Smooth muscle cell (in vitro differentiated cells): ENCODE measurements around the gene TNPO3. TPM values are rescaled to one million over a fixed set of nuclear protein-coding genes. Genes with fewer than 3 reads are reported as not detected.

ENCODE experiments used
- DNase-seq: peaks from one replicate; lab custom pipeline; 2025; ENCODE audit not compliant: unreplicated experiment; lab: John Stamatoyannopoulos, UW
- H2AFZ ChIP-seq: fragments of 200-600 bp; sonication (generic); 2 replicates; pipeline ENCODE4 v1.6.0; 2016; ENCODE audit warnings: antibody characterized with exemption, low read depth, mild to moderate bottlenecking
- H3F3A ChIP-seq: fragments of 200-600 bp; sonication (generic); 2 replicates; pipeline ENCODE4 v1.6.0; 2017; ENCODE audit warnings: antibody characterized with exemption, low read depth
- H3K27ac ChIP-seq: fragments of 200-600 bp; sonication (generic); 2 replicates; pipeline ENCODE4 v1.5.1; 2016; ENCODE audit warnings: low read depth, mild to moderate bottlenecking
- H3K27me3 ChIP-seq: fragments of 200-600 bp; sonication (generic); 2 replicates; pipeline ENCODE4 v1.6.1; 2016; ENCODE audit warnings: low read depth, mild to moderate bottlenecking
- H3K36me3 ChIP-seq: fragments of 200-600 bp; sonication (generic); 2 replicates; pipeline ENCODE4 v1.5.1; 2016; ENCODE audit warnings: low read depth
- H3K4me1 ChIP-seq: fragments of 200-600 bp; sonication (generic); 2 replicates; pipeline ENCODE4 v1.5.1; 2016; ENCODE audit warnings: low read depth
- H3K4me2 ChIP-seq: fragments of 200-600 bp; sonication (generic); 2 replicates; pipeline ENCODE4 v1.6.0; 2016; ENCODE audit warnings: mild to moderate bottlenecking
- H3K4me3 ChIP-seq: fragments of 200-600 bp; sonication (generic); 2 replicates; pipeline ENCODE4 v1.5.1; 2016; ENCODE audit warnings: mild to moderate bottlenecking
- H3K79me2 ChIP-seq: fragments of 200-600 bp; sonication (generic); 2 replicates; pipeline ENCODE4 v1.6.0; 2016; ENCODE audit warnings: low read depth, mild to moderate bottlenecking
- H3K9ac ChIP-seq: fragments of 200-600 bp; sonication (generic); 2 replicates; pipeline ENCODE4 v1.6.0; 2016; ENCODE audit warnings: low read depth
- H3K9me3 ChIP-seq: fragments of 200-600 bp; sonication (generic); replicated peaks from 2 replicates; pipeline ENCODE4 v1.5.1; 2016; ENCODE audit warnings: low read depth
- H4K20me1 ChIP-seq: fragments of 200-600 bp; sonication (generic); 2 replicates; pipeline ENCODE4 v1.6.0; 2016; ENCODE audit warnings: low read depth
- WGBS: methylation state at CpG from one replicate; pipeline ENCODE4 v1.1.7; 2016; ENCODE audit warnings: low lambda C conversion rate; 5-methylcytosine and 5-hydroxymethylcytosine counted together
- polyA plus RNA-seq: library from polyadenylated mRNA; unstranded; fragments of >200 nt; fragmentation: Nextera tagmentation; extraction: Ambion mirVana; gene quantifications from 2 replicates; pipeline ENCODE4 v1.2.1, GENCODE V29; 2016
- total RNA-seq: library from RNA; depleted of rRNA; stranded (reverse); fragments of >200 nt; gene quantifications from 2 replicates; pipeline ENCODE4 v1.2.3, GENCODE V29; 2014
- TF ChIP-seq, protein P1 (sequence below): fragments of 200-600 bp; sonication (generic); IDR thresholded peaks from 2 replicates; pipeline ENCODE4 v1.5.1; 2017; ENCODE audit warnings: borderline replicate concordance, mild to moderate bottlenecking, antibody characterized with exemption; ENCODE audit not compliant: insufficient read depth, poor library complexity, severe bottlenecking

The TNPO3 gene
- total and polyA plus RNA-seq, 2 experiments from 2014 or later, result 28.4 to 41.3 TPM

DNA sequence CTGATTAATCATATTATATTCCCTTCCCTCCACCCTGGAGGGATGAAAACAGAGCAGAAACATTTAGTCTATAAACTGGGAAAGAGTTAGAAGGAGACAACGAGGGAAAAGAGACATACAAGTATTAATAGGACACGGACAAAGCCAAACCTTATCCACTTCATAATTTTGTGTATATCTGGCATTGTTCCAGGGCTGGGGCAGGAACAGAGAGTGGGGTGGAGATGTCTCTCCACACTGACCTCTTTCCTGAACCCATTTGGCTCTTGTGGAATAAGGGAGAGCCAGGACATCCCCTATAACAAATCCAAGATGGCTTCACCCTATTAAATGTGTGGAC lies 45.9 kb upstream of the TNPO3 start:
- Histone ChIP-seq H3K4me2 (no peak overlapping the region), H2AFZ (no peak overlapping the region), H3F3A (no peaks in the 10 kb centered on the region), H4K20me1 (no peaks in the 10 kb centered on the region), H3K79me2 (no peaks in the 10 kb centered on the region), H3K4me1 (no peaks in the 10 kb centered on the region), H3K9ac (no peak overlapping the region), H3K9me3 (no peaks in the 10 kb centered on the region), H3K4me3 (no peak overlapping the region), H3K27ac (no peak overlapping the region), H3K36me3 (no peaks in the 10 kb centered on the region), H3K27me3 (no peaks in the 10 kb centered on the region)
- WGBS, result 88% methylated on average over 2 of the region's 2 CpGs
- TF ChIP-seq, protein P1, sequence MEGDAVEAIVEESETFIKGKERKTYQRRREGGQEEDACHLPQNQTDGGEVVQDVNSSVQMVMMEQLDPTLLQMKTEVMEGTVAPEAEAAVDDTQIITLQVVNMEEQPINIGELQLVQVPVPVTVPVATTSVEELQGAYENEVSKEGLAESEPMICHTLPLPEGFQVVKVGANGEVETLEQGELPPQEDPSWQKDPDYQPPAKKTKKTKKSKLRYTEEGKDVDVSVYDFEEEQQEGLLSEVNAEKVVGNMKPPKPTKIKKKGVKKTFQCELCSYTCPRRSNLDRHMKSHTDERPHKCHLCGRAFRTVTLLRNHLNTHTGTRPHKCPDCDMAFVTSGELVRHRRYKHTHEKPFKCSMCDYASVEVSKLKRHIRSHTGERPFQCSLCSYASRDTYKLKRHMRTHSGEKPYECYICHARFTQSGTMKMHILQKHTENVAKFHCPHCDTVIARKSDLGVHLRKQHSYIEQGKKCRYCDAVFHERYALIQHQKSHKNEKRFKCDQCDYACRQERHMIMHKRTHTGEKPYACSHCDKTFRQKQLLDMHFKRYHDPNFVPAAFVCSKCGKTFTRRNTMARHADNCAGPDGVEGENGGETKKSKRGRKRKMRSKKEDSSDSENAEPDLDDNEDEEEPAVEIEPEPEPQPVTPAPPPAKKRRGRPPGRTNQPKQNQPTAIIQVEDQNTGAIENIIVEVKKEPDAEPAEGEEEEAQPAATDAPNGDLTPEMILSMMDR, result no peak
- no peak for DNase-seq

DNA sequence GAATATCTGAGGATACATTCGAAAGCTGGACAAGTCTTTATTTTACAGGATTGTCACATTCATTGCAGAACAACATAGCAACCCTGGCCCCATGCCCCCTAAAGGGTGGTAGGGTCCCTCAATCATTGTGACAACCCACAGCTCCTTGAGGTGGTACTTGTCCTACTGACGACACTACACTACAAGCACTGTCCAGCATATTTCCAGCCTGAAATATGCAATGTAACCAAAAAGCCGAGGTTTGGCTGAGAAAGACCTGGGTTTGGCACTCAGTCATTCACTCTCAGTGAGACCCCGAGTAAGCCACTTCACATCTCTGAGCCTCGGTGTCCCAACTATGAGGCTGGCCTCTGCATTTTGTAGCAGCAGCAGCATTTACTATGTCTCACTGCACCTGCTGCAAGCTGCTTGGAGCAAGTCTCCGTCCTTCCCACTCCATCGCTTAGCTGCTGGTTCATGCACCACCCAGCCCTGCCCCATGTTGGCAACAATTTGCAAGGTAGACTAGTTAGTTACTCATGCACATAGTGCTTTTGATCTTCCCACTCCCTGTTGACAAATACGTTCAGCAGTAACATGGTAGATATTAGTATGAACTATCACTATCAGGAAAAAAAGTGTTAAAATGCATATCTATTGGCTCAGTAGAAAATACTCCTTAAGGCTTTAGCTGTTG lies 43.6 kb upstream of the TNPO3 start:
- H3K4me1 ChIP-seq, result no peaks in the 10 kb centered on the region
- H3K4me2 ChIP-seq, result no peak overlapping the region
- no peaks in the 10 kb centered on the region for H4K20me1 ChIP-seq
- no peaks in the 10 kb centered on the region for H3K36me3 ChIP-seq
- H3K9me3 ChIP-seq, result no peaks in the 10 kb centered on the region
- H3K9ac ChIP-seq, result no peak overlapping the region
- TF ChIP-seq, protein P1, result no peak
- no peak for DNase-seq
- H2AFZ ChIP-seq, result no peak overlapping the region
- H3F3A ChIP-seq, result no peaks in the 10 kb centered on the region
- H3K79me2 ChIP-seq, result no peaks in the 10 kb centered on the region
- no peak overlapping the region for H3K27ac ChIP-seq
- H3K4me3 ChIP-seq, result no peak overlapping the region
- 89% methylated on average over 8 of the region's 8 CpGs for WGBS
- H3K27me3 ChIP-seq, result no peaks in the 10 kb centered on the region

DNA sequence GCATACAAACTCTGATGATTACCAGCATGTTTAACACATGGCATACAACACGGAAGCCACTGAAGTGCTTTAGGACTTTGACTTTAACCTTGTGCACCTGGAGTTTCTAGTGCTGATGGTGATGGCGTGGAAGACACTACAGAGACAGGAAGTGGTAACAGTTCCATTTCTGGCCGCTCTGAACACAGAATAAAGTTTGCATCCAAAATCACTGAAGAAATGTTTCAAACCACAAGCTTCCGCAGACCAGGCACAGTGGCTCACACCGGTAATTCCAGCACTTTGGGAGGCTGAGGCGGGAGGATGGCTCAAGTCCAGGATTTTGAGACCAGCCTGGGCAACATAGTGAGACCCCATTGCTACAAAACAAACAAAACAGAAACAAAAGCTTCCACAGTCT lies 40.3 kb upstream of the TNPO3 start:
- Histone ChIP-seq H3K4me1 (no peaks in the 10 kb centered on the region), H3K36me3 (no peaks in the 10 kb centered on the region), H3K27me3 (no peaks in the 10 kb centered on the region), H3K9ac (no peak overlapping the region), H3K9me3 (no peaks in the 10 kb centered on the region), H3F3A (no peaks in the 10 kb centered on the region), H3K4me2 (no peak overlapping the region), H2AFZ (no peak overlapping the region), H3K79me2 (no peaks in the 10 kb centered on the region), H3K27ac (no peak overlapping the region), H3K4me3 (no peak overlapping the region), H4K20me1 (no peaks in the 10 kb centered on the region)
- no peak for DNase-seq
- TF ChIP-seq, protein P1, result no peak
- WGBS, result 87% methylated on average over 6 of the region's 6 CpGs

DNA sequence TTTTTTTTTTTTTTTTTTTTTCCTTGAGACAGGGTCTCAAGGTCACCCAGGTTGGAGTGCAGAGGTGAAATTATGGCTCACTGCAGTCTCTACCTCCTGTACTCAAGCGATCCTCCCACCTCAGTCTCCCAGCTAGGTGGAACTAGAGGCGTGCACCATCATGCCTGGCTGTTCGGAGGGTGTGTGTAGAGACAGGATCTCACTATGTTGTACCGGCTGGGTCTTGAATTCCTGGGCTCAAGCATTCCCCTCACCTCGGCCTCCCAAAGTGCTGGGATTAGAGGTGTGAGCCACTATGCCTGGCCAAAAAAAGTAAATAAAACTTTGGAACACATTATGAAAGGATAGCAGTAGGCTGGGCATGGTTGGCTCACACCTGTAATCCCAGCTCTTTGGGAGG lies 39.6 kb upstream of the TNPO3 start:
- H3K36me3 ChIP-seq, result no peaks in the 10 kb centered on the region
- no peak overlapping the region for H3K4me3 ChIP-seq
- H3K4me1 ChIP-seq, result no peaks in the 10 kb centered on the region
- no peak overlapping the region for H3K27ac ChIP-seq
- no peaks in the 10 kb centered on the region for H4K20me1 ChIP-seq
- no peak overlapping the region for H3K9ac ChIP-seq
- H3K9me3 ChIP-seq, result no peaks in the 10 kb centered on the region
- H3K4me2 ChIP-seq, result no peak overlapping the region
- TF ChIP-seq, protein P1, result no peak
- 93% methylated on average over 5 of the region's 5 CpGs for WGBS
- H3K27me3 ChIP-seq, result no peaks in the 10 kb centered on the region
- H3F3A ChIP-seq, result no peaks in the 10 kb centered on the region
- H2AFZ ChIP-seq, result no peak overlapping the region
- no peak for DNase-seq
- no peaks in the 10 kb centered on the region for H3K79me2 ChIP-seq
